Adrenal gland (tissue), 5 donors: Measurements from ENCODE around the gene OR52B6.

ENCODE experiments used
- POLR2A ChIP-seq, 2 donors: fragments of 450-650 bp; IDR thresholded peaks; one replicate each; pipeline ENCODE4 v1.6.1; 2017; ENCODE audit warnings: antibody characterized with exemption in 2 of 2, mild to moderate bottlenecking in 2 of 2, moderate library complexity in 1 of 2
- TF ChIP-seq, protein P1 (sequence below), 6 experiments: fragments of 450-650 bp in 4 of 6; fragments of 200-600 bp in 2 of 6; sonication (generic) in 1 of 6; IDR thresholded peaks; 1 replicate in 5 of 6; 2 replicates in 1 of 6; pipeline versions ENCODE4 v1.5.1 to v1.8.0; 2016 to 2021; ENCODE audit warnings: antibody characterized with exemption in 6 of 6, mild to moderate bottlenecking in 2 of 6, moderate library complexity in 1 of 6
- donor health status: DM: no; HTN: no; CAD: no.

DNA sequence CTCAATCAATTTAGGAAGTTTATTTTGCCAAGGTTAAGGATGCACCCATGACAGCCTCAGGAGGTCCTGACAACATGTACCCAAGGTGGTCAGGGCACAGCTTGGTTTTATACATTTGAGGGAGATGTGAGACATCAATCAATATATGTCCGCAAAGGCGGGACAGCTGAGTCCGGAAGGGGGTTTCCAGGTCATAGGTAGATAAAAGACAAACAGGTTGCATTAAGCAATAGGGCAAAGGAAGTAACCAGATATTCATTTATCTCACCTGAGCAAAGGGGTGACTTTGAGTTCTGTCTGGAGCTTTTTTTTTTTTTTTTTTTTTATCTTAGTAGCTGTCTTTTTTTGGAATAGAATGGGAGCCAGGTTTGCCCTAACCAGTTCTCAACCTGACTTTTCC is 42.1 kb downstream of the OR52B6 start:
- TF ChIP-seq, protein P1, sequence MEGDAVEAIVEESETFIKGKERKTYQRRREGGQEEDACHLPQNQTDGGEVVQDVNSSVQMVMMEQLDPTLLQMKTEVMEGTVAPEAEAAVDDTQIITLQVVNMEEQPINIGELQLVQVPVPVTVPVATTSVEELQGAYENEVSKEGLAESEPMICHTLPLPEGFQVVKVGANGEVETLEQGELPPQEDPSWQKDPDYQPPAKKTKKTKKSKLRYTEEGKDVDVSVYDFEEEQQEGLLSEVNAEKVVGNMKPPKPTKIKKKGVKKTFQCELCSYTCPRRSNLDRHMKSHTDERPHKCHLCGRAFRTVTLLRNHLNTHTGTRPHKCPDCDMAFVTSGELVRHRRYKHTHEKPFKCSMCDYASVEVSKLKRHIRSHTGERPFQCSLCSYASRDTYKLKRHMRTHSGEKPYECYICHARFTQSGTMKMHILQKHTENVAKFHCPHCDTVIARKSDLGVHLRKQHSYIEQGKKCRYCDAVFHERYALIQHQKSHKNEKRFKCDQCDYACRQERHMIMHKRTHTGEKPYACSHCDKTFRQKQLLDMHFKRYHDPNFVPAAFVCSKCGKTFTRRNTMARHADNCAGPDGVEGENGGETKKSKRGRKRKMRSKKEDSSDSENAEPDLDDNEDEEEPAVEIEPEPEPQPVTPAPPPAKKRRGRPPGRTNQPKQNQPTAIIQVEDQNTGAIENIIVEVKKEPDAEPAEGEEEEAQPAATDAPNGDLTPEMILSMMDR (IDR thresholded peaks at IDR 0.05), result no peak
- TF ChIP-seq POLR2A (IDR thresholded peaks at IDR 0.05), result no peak
